ENCODE measurements around the gene IBA57. TPM values are rescaled to one million over a fixed set of nuclear protein-coding genes. Genes with fewer than 3 reads are reported as not detected.

IBA57 gene
- total RNA-seq, 2 donors from 2014 or later, result 6.8 to 7.7 TPM

DNA sequence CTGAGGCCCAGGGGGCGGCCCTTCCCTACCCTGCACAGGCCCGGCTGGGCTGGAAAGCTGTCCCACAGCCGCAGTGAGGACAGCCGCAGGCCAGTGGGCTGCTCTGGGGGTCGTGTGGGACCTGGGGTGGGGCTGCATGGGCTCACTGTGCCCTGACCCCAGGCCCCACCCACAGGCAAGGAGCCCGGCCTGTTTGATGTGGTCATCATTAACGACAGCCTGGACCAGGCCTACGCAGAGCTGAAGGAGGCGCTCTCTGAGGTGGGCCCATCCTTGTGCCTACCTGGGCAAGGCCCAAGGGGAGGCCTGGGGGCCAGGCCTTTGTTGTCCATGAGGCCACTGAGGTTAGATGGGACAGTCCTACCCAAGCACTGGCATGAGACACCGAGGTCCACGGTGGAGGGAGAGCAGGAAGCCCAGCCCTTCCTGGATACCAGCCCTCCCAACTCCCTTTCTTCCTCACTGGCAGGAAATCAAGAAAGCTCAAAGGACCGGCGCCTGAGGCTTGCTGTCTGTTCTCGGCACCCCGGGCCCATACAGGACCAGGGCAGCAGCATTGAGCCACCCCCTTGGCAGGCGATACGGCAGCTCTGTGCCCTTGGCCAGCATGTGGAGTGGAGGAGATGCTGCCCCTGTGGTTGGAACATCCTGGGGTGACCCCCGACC is 17.3 kb upstream of the IBA57 start:
- no peaks in the 10 kb centered on the region for H3K27me3 Mint-ChIP-seq (ENCODE audit: insufficient read depth)
- H3K4me3 Mint-ChIP-seq, result no peak overlapping the region
- no peaks in the 10 kb centered on the region for H3K9me3 ChIP-seq (ENCODE audit: control insufficient read depth, low read length)
- 90 to 92% methylated on average over 8 to 18 of the region's 18 CpGs for WGBS, 2 experiments (ENCODE audit: insufficient coverage in 1 of 2, insufficient read length in 1 of 2)
- TF ChIP-seq, protein P1, sequence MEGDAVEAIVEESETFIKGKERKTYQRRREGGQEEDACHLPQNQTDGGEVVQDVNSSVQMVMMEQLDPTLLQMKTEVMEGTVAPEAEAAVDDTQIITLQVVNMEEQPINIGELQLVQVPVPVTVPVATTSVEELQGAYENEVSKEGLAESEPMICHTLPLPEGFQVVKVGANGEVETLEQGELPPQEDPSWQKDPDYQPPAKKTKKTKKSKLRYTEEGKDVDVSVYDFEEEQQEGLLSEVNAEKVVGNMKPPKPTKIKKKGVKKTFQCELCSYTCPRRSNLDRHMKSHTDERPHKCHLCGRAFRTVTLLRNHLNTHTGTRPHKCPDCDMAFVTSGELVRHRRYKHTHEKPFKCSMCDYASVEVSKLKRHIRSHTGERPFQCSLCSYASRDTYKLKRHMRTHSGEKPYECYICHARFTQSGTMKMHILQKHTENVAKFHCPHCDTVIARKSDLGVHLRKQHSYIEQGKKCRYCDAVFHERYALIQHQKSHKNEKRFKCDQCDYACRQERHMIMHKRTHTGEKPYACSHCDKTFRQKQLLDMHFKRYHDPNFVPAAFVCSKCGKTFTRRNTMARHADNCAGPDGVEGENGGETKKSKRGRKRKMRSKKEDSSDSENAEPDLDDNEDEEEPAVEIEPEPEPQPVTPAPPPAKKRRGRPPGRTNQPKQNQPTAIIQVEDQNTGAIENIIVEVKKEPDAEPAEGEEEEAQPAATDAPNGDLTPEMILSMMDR (conservative IDR thresholded peaks at IDR 0.05), result no peak
- H3K9me3 Mint-ChIP-seq, result no peaks in the 10 kb centered on the region
- no peak overlapping the region for H3K4me3 ChIP-seq (ENCODE audit: low read length)
- H3K36me3 ChIP-seq (ENCODE audit: control insufficient read depth, insufficient read depth, low read length), result peaks cover 3% of the 10 kb centered on the region
- DNase-seq, result no peak
- no peaks in the 10 kb centered on the region for H3K27me3 ChIP-seq (ENCODE audit: control insufficient read depth, insufficient read depth, low read length, poor library complexity, severe bottlenecking)
- H3K9ac ChIP-seq (ENCODE audit: extremely low read depth, low read length, poor library complexity, severe bottlenecking), result no peak overlapping the region
- H3K4me1 ChIP-seq (ENCODE audit: control insufficient read depth, insufficient read depth, low read length), result peaks cover 3% of the 10 kb centered on the region
- H3K27ac Mint-ChIP-seq, result no peak overlapping the region
- no peaks in the 10 kb centered on the region for H3K4me1 Mint-ChIP-seq
- no peaks in the 10 kb centered on the region for H3K36me3 Mint-ChIP-seq (ENCODE audit: low read depth)
- H3K27ac ChIP-seq (ENCODE audit: low read depth, low read length), result no peak overlapping the region

DNA sequence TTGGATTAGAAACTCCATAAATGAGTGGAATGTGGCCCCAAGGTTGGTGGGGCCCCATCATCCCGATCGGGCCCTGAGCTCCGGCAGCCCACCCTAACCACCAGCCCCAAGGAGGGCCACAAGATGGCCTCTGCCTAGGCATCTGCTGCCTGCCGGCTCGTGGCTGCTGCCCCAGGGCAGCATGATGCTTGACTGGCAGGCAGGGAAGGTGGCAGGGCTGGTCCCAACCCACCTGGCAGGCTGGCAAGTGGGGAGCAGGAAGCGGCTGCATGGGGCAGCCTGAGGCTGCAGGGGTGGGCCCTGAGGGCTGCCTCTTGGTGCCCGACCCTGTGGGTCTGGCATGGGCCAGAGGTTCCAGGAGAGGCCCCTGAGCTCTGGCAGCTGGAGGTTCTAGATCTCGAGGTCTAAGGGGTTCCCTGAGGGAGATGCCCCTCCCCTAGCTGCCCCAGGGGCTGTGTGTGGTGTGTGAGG is 16.6 kb upstream of the IBA57 start:
- H3K9me3 ChIP-seq (ENCODE audit: control insufficient read depth, low read length), result no peaks in the 10 kb centered on the region
- peaks cover 3% of the 10 kb centered on the region for H3K36me3 ChIP-seq (ENCODE audit: control insufficient read depth, insufficient read depth, low read length)
- Mint-ChIP-seq H3K36me3 (ENCODE audit: low read depth) (no peaks in the 10 kb centered on the region), H3K4me1 (no peaks in the 10 kb centered on the region), H3K4me3 (no peak overlapping the region), H3K27me3 (ENCODE audit: insufficient read depth) (no peaks in the 10 kb centered on the region), H3K9me3 (no peaks in the 10 kb centered on the region), H3K27ac (no peak overlapping the region)
- H3K9ac ChIP-seq (ENCODE audit: extremely low read depth, low read length, poor library complexity, severe bottlenecking), result no peak overlapping the region
- WGBS, 2 experiments (ENCODE audit: insufficient coverage in 1 of 2, insufficient read length in 1 of 2), result 90 to 92% methylated on average over 5 to 8 of the region's 8 CpGs
- DNase-seq, result peak; percentile 43
- TF ChIP-seq, protein P1 (conservative IDR thresholded peaks at IDR 0.05), result no peak
- no peak overlapping the region for H3K4me3 ChIP-seq (ENCODE audit: low read length)
- H3K27ac ChIP-seq (ENCODE audit: low read depth, low read length), result peak overlapping the region; percentile 49
- no peaks in the 10 kb centered on the region for H3K27me3 ChIP-seq (ENCODE audit: control insufficient read depth, insufficient read depth, low read length, poor library complexity, severe bottlenecking)
- H3K4me1 ChIP-seq (ENCODE audit: control insufficient read depth, insufficient read depth, low read length), result peaks cover 2% of the 10 kb centered on the region

DNA sequence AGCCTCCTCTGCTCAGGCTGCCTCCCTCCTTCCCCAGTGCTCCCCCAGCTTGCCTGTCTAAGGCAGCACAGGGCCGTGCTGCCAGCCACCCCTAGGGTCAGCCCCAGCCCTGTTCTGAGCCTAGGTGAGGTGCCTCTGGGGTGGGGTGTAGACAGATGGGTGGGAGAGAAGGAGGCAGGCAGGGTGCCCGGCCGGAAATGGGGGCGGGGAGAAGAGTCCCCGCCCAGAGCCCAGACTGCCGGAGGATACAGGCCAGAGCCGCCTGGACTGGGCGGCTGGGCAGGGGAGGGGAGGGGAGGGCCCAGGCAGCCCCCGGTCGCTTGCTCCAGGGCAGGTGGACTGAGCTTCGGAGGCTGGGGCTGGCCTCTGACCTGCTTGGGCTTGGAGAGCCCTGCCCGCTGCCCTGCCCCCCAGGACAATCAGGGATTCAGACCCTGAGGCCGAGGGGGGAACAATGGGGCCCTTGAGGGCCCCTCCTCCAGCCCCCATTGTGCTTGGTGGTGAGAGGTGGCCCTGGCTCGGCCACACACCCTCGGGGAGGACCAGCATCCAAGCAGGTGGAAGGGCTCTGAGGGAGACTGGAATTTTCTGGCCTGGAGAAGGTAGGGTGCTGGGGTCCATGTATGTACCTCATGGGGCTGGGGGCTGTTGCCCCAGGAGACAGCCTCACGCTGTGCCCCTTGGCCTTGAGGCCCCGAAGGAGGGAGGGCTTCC is 16.0 kb upstream of the IBA57 start, which contains the start of gene GJC2:
Gene GJC2 (plus strand): TSS at position 525 of the 714 bp plus-strand sequence. CDS start 7,829 bp downstream, outside the sequence.
- no peaks in the 10 kb centered on the region for H3K27me3 ChIP-seq (ENCODE audit: control insufficient read depth, insufficient read depth, low read length, poor library complexity, severe bottlenecking)
- Mint-ChIP-seq H3K4me3 (no peak within 1 kb of the TSS), H3K27me3 (ENCODE audit: insufficient read depth) (no peaks in the 10 kb centered on the region), H3K27ac (no peak within 1 kb of the TSS), H3K36me3 (ENCODE audit: low read depth) (no peaks in the 10 kb centered on the region), H3K4me1 (no peaks in the 10 kb centered on the region), H3K9me3 (no peaks in the 10 kb centered on the region)
- peak within 1 kb of the TSS; percentile 49 for H3K27ac ChIP-seq (ENCODE audit: low read depth, low read length)
- TF ChIP-seq, protein P1 (conservative IDR thresholded peaks at IDR 0.05), result no peak
- WGBS, 2 experiments (ENCODE audit: insufficient coverage in 1 of 2, insufficient read length in 1 of 2), result 70 to 81% methylated on average over 2 to 17 of the region's 17 CpGs
- peak; percentile 69 for DNase-seq
- peaks cover 3% of the 10 kb centered on the region for H3K36me3 ChIP-seq (ENCODE audit: control insufficient read depth, insufficient read depth, low read length)
- H3K9me3 ChIP-seq (ENCODE audit: control insufficient read depth, low read length), result no peaks in the 10 kb centered on the region
- no peak within 1 kb of the TSS for H3K4me3 ChIP-seq (ENCODE audit: low read length)
- H3K9ac ChIP-seq (ENCODE audit: extremely low read depth, low read length, poor library complexity, severe bottlenecking), result no peak within 1 kb of the TSS
- H3K4me1 ChIP-seq (ENCODE audit: control insufficient read depth, insufficient read depth, low read length), result no peaks in the 10 kb centered on the region
